Hepatocyte (in vitro differentiated cells): ENCODE results near the gene IGSF23. TPM values are rescaled to one million over a fixed set of nuclear protein-coding genes. Genes with fewer than 3 reads are reported as not detected.

ENCODE experiments used
- DNase-seq: peaks from one replicate; pipeline ENCODE4 v3.0.0-alpha.2; 2016; ENCODE audit warnings: low spot score
- H2AFZ ChIP-seq: fragments of 200-600 bp; sonication (generic); 2 replicates; pipeline ENCODE4 v1.6.0; 2016; ENCODE audit warnings: antibody characterized with exemption, mild to moderate bottlenecking
- H3K27ac ChIP-seq: fragments of 200-600 bp; sonication (generic); 2 replicates; pipeline ENCODE4 v1.5.1; 2016; ENCODE audit warnings: mild to moderate bottlenecking
- H3K27me3 ChIP-seq: fragments of 200-600 bp; sonication (generic); 2 replicates; pipeline ENCODE4 v1.6.1; 2016
- H3K36me3 ChIP-seq: fragments of 200-600 bp; sonication (generic); replicated peaks from 2 replicates; pipeline ENCODE4 v1.5.1; 2016; ENCODE audit warnings: low read depth; ENCODE audit not compliant: insufficient read depth
- H3K4me1 ChIP-seq: fragments of 200-600 bp; sonication (generic); 2 replicates; pipeline ENCODE4 v1.5.1; 2016; ENCODE audit warnings: mild to moderate bottlenecking, moderate library complexity; ENCODE audit not compliant: insufficient read depth
- H3K4me2 ChIP-seq: fragments of 200-600 bp; sonication (generic); 2 replicates; pipeline ENCODE4 v1.6.0; 2016
- H3K4me3 ChIP-seq: fragments of 200-600 bp; sonication (generic); 2 replicates; pipeline ENCODE4 v1.5.1; 2016; ENCODE audit warnings: mild to moderate bottlenecking
- H3K79me2 ChIP-seq: fragments of 200-600 bp; sonication (generic); 2 replicates; pipeline ENCODE4 v1.6.0; 2017; ENCODE audit warnings: mild to moderate bottlenecking
- H3K9me2 ChIP-seq: fragments of 200-600 bp; sonication (generic); replicated peaks from 2 replicates; pipeline ENCODE4 v1.6.0; 2017; ENCODE audit warnings: mild to moderate bottlenecking; ENCODE audit not compliant: insufficient read depth
- H3K9me3 ChIP-seq: fragments of 200-600 bp; sonication (generic); 2 replicates; pipeline ENCODE4 v1.5.1; 2016; ENCODE audit warnings: low read depth, mild to moderate bottlenecking
- H4K20me1 ChIP-seq: fragments of 200-600 bp; sonication (generic); 2 replicates; pipeline ENCODE4 v1.6.0; 2016; ENCODE audit warnings: mild to moderate bottlenecking; ENCODE audit not compliant: insufficient read depth, poor library complexity, severe bottlenecking
- EZH2 ChIP-seq: fragments of 200-600 bp; sonication (generic); IDR thresholded peaks from 2 replicates; pipeline ENCODE4 v1.6.1; 2016; ENCODE audit warnings: antibody characterized with exemption, mild to moderate bottlenecking, borderline replicate concordance
- EZH2phosphoT487 ChIP-seq: fragments of 200-600 bp; sonication (generic); IDR thresholded peaks from one replicate; pipeline ENCODE4 v1.6.1; 2018; ENCODE audit warnings: antibody characterized with exemption, mild to moderate bottlenecking, low read depth, moderate library complexity; ENCODE audit not compliant: unreplicated experiment, severe bottlenecking
- WGBS: methylation state at CpG from one replicate; pipeline ENCODE4 v1.1.6; 2016; ENCODE audit warnings: low lambda C conversion rate; ENCODE audit errors: missing lambda C conversion rate; 5-methylcytosine and 5-hydroxymethylcytosine counted together
- polyA plus RNA-seq: library from polyadenylated mRNA; unstranded; fragments of >200 nt; fragmentation: Nextera tagmentation; extraction: Ambion mirVana; gene quantifications from 2 replicates; pipeline ENCODE4 v1.2.1, GENCODE V29; 2016
- total RNA-seq: library from RNA; depleted of rRNA; stranded (reverse); fragments of >200 nt; gene quantifications from 2 replicates; pipeline ENCODE4 v1.2.3, GENCODE V29; 2014
- TF ChIP-seq, protein P1 (sequence below): fragments of 200-600 bp; sonication (generic); IDR thresholded peaks from 2 replicates; pipeline ENCODE4 v1.5.1; 2016; ENCODE audit warnings: antibody characterized with exemption, mild to moderate bottlenecking; ENCODE audit not compliant: poor library complexity

Gene IGSF23
- total and polyA plus RNA-seq, 2 experiments from 2014 or later, result 2.1 to 3.8 TPM

DNA sequence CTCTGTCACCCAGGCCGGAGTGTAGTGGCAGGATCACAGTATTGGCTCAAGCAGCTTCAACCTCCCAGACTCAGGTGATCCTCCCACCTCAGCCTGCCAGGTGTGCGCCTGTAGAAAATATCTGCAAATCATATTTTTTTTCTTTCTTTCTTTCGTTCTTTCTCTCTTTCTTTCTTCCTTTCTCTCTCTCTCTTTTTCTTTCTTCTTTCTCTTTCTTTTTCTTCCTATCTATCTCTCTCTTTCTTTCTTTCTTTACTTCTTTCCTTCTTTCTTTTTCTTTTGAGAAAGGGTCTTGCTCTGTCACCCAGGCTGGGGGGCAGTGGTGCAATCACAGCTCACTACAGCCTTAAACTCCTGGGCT, 16.3 kb upstream of the IGSF23 start:
- no peaks in the 10 kb centered on the region for H3K36me3 ChIP-seq
- peak overlapping the region; percentile 93 for H3K27ac ChIP-seq
- no peaks in the 10 kb centered on the region for H3K27me3 ChIP-seq
- no peaks in the 10 kb centered on the region for H3K79me2 ChIP-seq
- no peak for DNase-seq
- TF ChIP-seq EZH2phosphoT487 (no peak), EZH2 (no peak)
- TF ChIP-seq, protein P1, sequence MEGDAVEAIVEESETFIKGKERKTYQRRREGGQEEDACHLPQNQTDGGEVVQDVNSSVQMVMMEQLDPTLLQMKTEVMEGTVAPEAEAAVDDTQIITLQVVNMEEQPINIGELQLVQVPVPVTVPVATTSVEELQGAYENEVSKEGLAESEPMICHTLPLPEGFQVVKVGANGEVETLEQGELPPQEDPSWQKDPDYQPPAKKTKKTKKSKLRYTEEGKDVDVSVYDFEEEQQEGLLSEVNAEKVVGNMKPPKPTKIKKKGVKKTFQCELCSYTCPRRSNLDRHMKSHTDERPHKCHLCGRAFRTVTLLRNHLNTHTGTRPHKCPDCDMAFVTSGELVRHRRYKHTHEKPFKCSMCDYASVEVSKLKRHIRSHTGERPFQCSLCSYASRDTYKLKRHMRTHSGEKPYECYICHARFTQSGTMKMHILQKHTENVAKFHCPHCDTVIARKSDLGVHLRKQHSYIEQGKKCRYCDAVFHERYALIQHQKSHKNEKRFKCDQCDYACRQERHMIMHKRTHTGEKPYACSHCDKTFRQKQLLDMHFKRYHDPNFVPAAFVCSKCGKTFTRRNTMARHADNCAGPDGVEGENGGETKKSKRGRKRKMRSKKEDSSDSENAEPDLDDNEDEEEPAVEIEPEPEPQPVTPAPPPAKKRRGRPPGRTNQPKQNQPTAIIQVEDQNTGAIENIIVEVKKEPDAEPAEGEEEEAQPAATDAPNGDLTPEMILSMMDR, result no peak
- H3K9me2 ChIP-seq, result no peaks in the 10 kb centered on the region
- no peaks in the 10 kb centered on the region for H4K20me1 ChIP-seq
- 38% methylated on average over 3 of the region's 3 CpGs for WGBS
- H3K4me2 ChIP-seq, result peak overlapping the region; percentile 53
- H2AFZ ChIP-seq, result no peak overlapping the region
- H3K4me1 ChIP-seq, result peaks cover 20% of the 10 kb centered on the region
- no peak overlapping the region for H3K4me3 ChIP-seq
- H3K9me3 ChIP-seq, result no peaks in the 10 kb centered on the region

DNA sequence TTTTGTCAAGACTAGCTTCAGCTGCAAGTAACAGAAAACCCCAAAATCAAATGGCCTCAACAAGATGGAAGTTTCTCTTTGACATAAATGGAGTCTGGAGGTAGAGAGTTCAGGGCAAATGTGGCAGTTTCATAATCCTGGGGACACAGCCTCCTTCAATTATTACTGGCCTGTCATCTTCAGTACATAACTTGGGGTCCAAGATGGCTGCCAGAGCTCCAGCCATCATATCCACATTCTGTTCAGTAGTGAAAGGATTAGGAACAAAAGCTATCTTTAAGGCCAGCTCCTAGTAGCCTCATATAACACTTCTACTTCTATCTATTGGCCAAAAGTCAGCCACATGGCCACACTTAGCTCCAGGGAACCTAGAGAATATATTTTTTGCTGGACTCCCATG, 15.0 kb upstream of the IGSF23 start:
- no peaks in the 10 kb centered on the region for H3K9me3 ChIP-seq
- no peaks in the 10 kb centered on the region for H3K27me3 ChIP-seq
- no peaks in the 10 kb centered on the region for H4K20me1 ChIP-seq
- no peak overlapping the region for H2AFZ ChIP-seq
- H3K79me2 ChIP-seq, result no peaks in the 10 kb centered on the region
- H3K4me2 ChIP-seq, result no peak overlapping the region
- peaks cover 20% of the 10 kb centered on the region for H3K4me1 ChIP-seq
- no peaks in the 10 kb centered on the region for H3K9me2 ChIP-seq
- H3K36me3 ChIP-seq, result no peaks in the 10 kb centered on the region
- TF ChIP-seq EZH2 (no peak), EZH2phosphoT487 (no peak)
- TF ChIP-seq, protein P1, result no peak
- H3K27ac ChIP-seq, result peak overlapping the region; percentile 93
- no peak for DNase-seq
- H3K4me3 ChIP-seq, result no peak overlapping the region

DNA sequence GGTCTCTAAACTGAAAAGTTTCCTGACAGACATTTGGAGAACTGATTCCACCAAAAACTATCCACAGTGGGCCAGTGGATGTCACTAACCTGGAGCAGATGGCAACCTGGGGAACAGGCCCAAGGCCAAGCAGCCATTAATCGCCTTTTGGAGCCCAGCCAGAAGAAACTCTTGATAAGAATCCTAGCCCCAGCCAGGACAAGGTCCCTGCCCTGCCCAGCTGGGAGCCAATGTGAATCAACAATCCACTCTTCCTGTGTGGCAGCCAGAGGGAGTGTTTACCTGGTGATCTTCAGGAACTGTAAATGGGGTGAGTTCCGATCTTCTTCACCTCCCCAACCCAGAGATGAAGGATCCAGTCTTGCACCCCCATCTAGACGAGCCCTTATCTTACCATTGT, 14.5 kb upstream of the IGSF23 start:
- no peak overlapping the region for H3K4me3 ChIP-seq

More for the DNA sequence above, 14.5 kb upstream of the IGSF23 start:
- Histone ChIP-seq H4K20me1 (no peaks in the 10 kb centered on the region), H3K4me2 (no peak overlapping the region), H3K36me3 (no peaks in the 10 kb centered on the region), H2AFZ (no peak overlapping the region), H3K4me1 (peaks cover 20% of the 10 kb centered on the region), H3K9me3 (no peaks in the 10 kb centered on the region), H3K27me3 (no peaks in the 10 kb centered on the region), H3K79me2 (no peaks in the 10 kb centered on the region), H3K27ac (peak overlapping the region; percentile 93), H3K9me2 (no peaks in the 10 kb centered on the region)
- 69% methylated on average over 3 of the region's 3 CpGs for WGBS
- TF ChIP-seq, protein P1, result no peak
- no peak for TF ChIP-seq EZH2phosphoT487
- no peak for TF ChIP-seq EZH2
- DNase-seq, result peak; percentile 59
